ENCODE results near the gene HLCS. TPM values are rescaled to one million over a fixed set of nuclear protein-coding genes. Genes with fewer than 3 reads are reported as not detected.

Gene HLCS
- total and polyA plus RNA-seq, 2 of the 8 experiments (the other 6 are each of a cell fraction or from before 2014, with no cell fraction given) = 4.7 to 12.2 TPM

GRCh38 chr21:36732761-36733160 is 233.7 kb downstream of the HLCS start:
- H3K4me3 ChIP-seq (ENCODE audit: extremely low read depth in 1 of 4, insufficient read depth in 2 of 4, low read depth in 3 of 4, low read length in 4 of 4) = no peak overlapping the region
- H3K4me2 ChIP-seq (ENCODE audit: insufficient read depth in 1 of 2, low read depth in 2 of 2, low read length in 2 of 2) = no peak overlapping the region
- no peaks in the 10 kb centered on the region; a peak in 2 of 7 replicates for H3K4me1 ChIP-seq (replicated peaks in 1 of 4; ENCODE audit: control insufficient read depth in 3 of 4, insufficient read depth in 4 of 4, low read length in 3 of 4)
- no peak overlapping the region for H3K9ac ChIP-seq (replicated peaks in 1 of 4; ENCODE audit: extremely low read depth in 1 of 4, low read depth in 3 of 4, low read length in 3 of 4)
- no peaks in the 10 kb centered on the region for H3K9me3 ChIP-seq (ENCODE audit: insufficient read depth in 2 of 2, low read depth in 1 of 2, low read length in 1 of 2)
- H2BK5ac ChIP-seq (ENCODE audit: low read depth, low read length) = no peak overlapping the region
- H3K36me3 ChIP-seq (ENCODE audit: control insufficient read depth in 2 of 4, insufficient read depth in 4 of 4, low read length in 3 of 4) = no peaks in the 10 kb centered on the region
- no peak overlapping the region for H2BK120ac ChIP-seq (replicated peaks; ENCODE audit: low read depth, low read length)
- 88% methylated on average over 7 of the region's 7 CpGs; no CpG with 5 or more reads in 1 of the 2 experiments for WGBS, 2 experiments (ENCODE audit: extremely low coverage in 1 of 2, insufficient coverage in 1 of 2, insufficient read length in 1 of 2, insufficient replicate concordance in 2 of 2, low coverage in 1 of 2, low lambda C conversion rate in 2 of 2, missing lambda C conversion rate in 1 of 2)
- H2BK12ac ChIP-seq (ENCODE audit: low read depth, low read length) = no peak overlapping the region
- no peak overlapping the region for H2AK5ac ChIP-seq (ENCODE audit: low read depth, low read length)
- no peak overlapping the region for H4K8ac ChIP-seq (ENCODE audit: extremely low read depth, insufficient read depth, low read length)
- no peaks in the 10 kb centered on the region for H3K27me3 ChIP-seq (replicated peaks in 1 of 4; ENCODE audit: control insufficient read depth in 3 of 4, extremely low read depth in 1 of 4, insufficient read depth in 3 of 4, low read length in 3 of 4)
- no peaks in the 10 kb centered on the region for H3K23me2 ChIP-seq (ENCODE audit: low read depth, low read length)
- H2BK20ac ChIP-seq (ENCODE audit: low read length) = no peak overlapping the region
- no peak overlapping the region for H3K18ac ChIP-seq (ENCODE audit: extremely low read depth, low read length)
- H3K4ac ChIP-seq (replicated peaks; ENCODE audit: insufficient read length, low read depth, low read length) = no peak overlapping the region
- no peak overlapping the region for H3K14ac ChIP-seq (ENCODE audit: insufficient read length)
- no peak overlapping the region for H4K91ac ChIP-seq (replicated peaks; ENCODE audit: insufficient read length, low read length)
- H3K79me2 ChIP-seq (ENCODE audit: control insufficient read depth in 1 of 2, insufficient read depth in 2 of 2, low read length in 2 of 2) = no peaks in the 10 kb centered on the region
- no peak overlapping the region for H2AFZ ChIP-seq (ENCODE audit: low read length)
- no peak overlapping the region for H2BK15ac ChIP-seq (ENCODE audit: low read length)
- no peak for FAIRE-seq
- ChIA-PET POLR2A (ENCODE audit: partially characterized antibody) (no interaction called here), CTCF (ENCODE audit: partially characterized antibody) (interaction anchor here (0.7 to 2.3 kb wide), 6 partner anchors 11 to 194 kb away, joined by 3 to 6 read pairs (median 4); no protein-coding TSS in a partner anchor)
- TF ChIP-seq SP4 (IDR thresholded peaks at IDR 0.05; ENCODE audit: low read length) (no peak), KDM1A (IDR thresholded peaks at IDR 0.05; ENCODE audit: borderline replicate concordance, low read length) (no peak), BACH1 (IDR thresholded peaks at IDR 0.05; ENCODE audit: low read length) (no peak), RXRA (IDR thresholded peaks at IDR 0.05; ENCODE audit: insufficient read depth, low read depth, low read length) (no peak), POLR2AphosphoS5 (IDR thresholded peaks at IDR 0.05; ENCODE audit: low read depth, low read length) (no peak), CBX5 (IDR thresholded peaks at IDR 0.05; ENCODE audit: low read depth, low read length) (no peak), SAP30 (IDR thresholded peaks at IDR 0.05; ENCODE audit: insufficient read depth, insufficient replicate concordance, low read length) (no peak), SUZ12 (IDR thresholded peaks at IDR 0.05; ENCODE audit: low read length) (no peak), CBX8 (IDR thresholded peaks at IDR 0.05; ENCODE audit: borderline replicate concordance, low read depth, low read length) (no peak), SP2 (IDR thresholded peaks at IDR 0.05; ENCODE audit: low read length) (no peak), ZNF274 (IDR thresholded peaks at IDR 0.05; ENCODE audit: borderline replicate concordance, extremely low read depth, low read length) (no peak), TEAD4 (IDR thresholded peaks at IDR 0.05; ENCODE audit: low read depth, low read length) (no peak), ATF2 (IDR thresholded peaks at IDR 0.05; ENCODE audit: low read length) (no peak), GTF2F1 (IDR thresholded peaks at IDR 0.05; ENCODE audit: borderline replicate concordance, low read depth, low read length) (no peak)
- H4K20me1 ChIP-seq (replicated peaks in 1 of 2; ENCODE audit: control insufficient read depth in 1 of 2, insufficient read depth in 2 of 2, low read length in 2 of 2) = no peaks in the 10 kb centered on the region
- no peak overlapping the region for H3K27ac ChIP-seq (ENCODE audit: low read depth, low read length)
- H4K5ac ChIP-seq (ENCODE audit: insufficient read length, low read depth, low read length) = no peak overlapping the region
- H3K56ac ChIP-seq (replicated peaks; ENCODE audit: insufficient read length, low read depth, low read length) = no peak overlapping the region
- no peak overlapping the region for H3K23ac ChIP-seq (ENCODE audit: insufficient read length)
- no peaks in the 10 kb centered on the region for H3K79me1 ChIP-seq (ENCODE audit: low read depth, low read length)
- no peak for DNase-seq (ENCODE audit: low read depth in 1 of 2, low spot score in 2 of 2)

All from H1 (cell line).